GM21825 (cell line): ENCODE data around the gene CD33.
"Not testable (repeated sequence)": the region's sequence is repeated elsewhere in the genome, so short reads cannot be mapped to it uniquely, and the experiment has no call there.

ENCODE experiments used
- ATAC-seq: cut with Tn5 transposase; IDR thresholded peaks from one replicate; pipeline ENCODE4 v1.9.1; 2021; ENCODE audit warnings: mild to moderate bottlenecking, moderate library complexity; ENCODE audit not compliant: unreplicated experiment

Gene CD33

DNA sequence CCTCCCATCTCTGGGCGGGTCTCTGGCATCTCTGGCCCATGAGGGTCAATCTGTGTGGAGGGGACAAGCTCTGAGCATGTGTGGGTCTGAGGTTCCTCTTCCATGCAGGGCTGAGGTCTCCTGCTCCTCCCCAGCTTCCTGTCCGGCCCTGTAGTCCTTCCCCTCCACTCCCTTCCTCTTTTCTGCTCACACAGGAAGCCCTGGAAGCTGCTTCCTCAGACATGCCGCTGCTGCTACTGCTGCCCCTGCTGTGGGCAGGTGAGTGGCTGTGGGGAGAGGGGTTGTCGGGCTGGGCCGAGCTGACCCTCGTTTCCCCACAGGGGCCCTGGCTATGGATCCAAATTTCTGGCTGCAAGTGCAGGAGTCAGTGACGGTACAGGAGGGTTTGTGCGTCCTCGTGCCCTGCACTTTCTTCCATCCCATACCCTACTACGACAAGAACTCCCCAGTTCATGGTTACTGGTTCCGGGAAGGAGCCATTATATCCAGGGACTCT, at the start of gene CD33:
TSS of gene CD33 (plus strand) at position 183 of the 496 bp plus-strand sequence. CDS start at position 222, 39 bp downstream.
- ATAC-seq: not testable (repeated sequence)

DNA sequence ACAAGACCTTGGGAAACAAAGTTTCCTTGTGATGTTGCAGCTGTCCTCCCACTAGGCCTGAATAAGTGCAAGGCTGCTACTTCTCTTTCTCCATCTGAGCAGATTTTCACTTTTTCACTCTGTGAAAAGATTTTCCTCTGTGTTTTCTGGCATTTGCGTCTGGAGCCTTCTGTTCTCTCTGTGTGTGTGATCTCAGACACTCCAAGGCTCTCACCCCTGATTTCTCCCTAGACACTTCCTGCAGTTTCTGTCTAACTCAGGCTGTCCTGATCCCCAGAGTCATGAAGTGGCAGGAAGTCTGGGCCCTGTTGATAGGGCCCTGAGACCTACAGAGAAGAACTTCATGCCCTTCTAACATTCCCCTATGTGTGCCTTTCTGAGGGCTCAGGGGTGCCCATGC, 45.6 kb upstream of the CD33 start:
- ATAC-seq: no peak

DNA sequence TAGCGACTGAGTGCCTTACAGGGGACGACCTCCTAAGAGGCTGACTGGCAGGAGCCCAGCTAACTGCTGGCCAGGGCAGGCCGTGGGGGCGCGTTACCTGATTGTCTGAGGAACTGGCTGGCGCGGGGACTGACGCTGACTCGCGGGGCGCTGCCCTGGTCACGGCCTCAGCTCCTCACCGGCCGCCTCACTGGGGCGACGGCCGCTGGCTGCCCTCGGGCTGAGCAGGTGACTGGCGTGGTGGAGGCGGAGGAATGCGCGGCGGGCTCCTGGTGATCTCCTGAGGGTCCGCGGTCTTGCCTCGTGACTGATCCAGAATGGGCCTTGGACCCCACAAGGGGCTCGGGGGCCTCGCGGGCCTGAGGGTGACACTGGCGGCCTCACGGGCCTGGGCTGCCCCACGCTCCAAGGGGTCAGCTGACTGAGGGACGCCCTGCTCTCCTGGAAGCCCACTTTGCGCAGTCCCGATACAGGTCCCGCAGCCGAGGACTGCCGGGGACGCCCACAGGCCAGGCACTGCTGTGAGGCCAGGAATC, 43.4 kb upstream of the CD33 start:
- no peak for ATAC-seq

DNA sequence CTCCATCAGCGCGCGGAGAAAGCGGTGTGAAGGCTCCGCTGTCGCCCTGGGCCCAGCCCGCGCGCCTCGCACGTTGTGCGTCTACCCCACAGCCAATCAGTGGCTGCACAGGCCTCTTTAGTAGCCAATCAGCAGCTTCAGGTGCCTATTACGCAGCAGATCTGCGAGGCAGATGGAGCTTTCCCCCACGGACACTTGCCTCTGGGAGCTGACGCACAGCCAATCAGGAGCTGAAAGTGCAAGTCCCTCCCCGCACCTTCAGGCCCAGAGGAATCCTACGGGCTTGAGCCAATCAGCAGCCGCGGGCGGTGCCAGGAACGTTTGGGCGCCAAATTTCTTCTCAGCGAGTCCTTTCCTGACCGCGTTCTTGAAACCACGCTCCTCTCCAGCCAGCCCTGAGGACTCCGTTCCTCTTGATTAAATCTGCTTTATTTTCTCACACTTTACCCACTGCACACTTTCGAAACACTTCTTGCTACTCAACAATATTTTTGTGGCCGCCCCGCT, 42.9 kb upstream of the CD33 start:
- no peak for ATAC-seq

DNA sequence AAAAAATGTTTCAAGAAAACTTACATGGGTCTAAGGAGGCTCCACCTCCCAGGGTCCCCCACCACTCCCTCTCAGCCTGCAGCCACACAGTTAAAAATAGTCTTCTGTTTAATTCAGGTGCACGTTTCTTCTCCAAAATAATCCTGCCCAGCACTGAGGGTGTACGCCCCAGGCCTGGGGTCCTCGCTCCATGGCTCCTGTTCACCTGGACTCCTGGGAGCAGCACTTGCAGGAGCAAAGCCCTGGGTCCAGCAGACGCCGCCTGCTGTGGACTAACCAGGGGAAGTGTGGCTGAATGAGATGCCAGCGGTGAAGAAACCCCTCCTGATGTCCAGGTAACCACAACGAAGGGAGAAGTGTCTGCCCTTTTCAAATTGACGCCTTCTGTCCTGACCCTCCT, 41.3 kb upstream of the CD33 start:
- no peak for ATAC-seq

DNA sequence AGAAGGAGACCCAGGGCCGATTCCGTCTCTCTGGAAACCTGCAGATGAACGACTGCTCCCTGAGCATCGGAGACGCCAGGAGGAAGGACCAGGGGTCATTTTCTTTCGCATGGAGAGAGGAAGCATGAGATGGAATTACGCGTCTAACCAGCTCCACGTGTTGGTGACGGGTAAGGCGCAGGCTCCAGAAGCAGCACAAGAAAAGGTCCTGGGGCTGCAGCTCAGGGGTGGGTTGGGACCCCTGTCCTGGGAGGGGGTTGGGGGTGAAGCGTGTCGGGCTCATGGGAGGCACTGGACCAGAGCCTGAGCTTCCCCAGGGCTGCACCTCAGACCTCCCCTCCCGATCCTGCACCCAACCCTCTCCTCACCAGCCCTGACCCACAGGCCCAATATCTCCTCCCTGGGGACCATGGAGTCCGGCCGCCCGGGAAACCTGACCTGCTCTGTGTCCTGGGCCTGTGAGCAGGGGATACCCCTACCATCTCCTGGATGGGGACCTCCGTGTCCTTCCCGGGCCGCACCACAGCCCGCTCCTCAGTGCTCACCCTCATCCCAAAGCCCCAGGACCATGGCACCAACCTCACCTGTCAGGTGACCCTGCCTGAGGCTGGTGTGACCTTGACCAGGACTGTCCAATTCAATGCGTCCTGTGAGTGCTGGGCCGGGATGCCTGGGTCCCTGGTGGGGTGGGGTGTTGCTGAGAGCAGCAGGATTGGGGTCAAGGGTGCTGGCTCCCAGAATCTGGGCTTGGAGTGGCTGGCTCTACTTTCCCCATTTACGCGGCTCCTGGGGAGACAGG, 39.6 kb upstream of the CD33 start:
- ATAC-seq: no peak

DNA sequence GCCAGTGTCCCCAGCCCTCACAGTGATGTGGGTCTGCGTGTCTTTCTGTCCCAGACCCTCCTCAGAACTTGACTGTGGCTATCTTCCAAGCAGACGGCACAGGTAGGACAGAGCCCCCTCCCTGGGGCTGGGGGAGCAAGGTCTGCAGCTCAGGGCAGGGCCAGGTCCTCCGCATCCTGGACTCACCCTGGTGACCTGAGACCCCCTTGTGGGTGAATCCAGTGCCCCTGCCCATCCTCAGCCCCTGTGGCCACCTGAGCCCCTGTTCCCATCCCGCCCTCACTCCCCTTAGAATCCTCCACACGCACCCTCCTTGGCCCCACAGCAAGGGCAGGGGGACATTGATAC, 39.0 kb upstream of the CD33 start:
- ATAC-seq: no peak

DNA sequence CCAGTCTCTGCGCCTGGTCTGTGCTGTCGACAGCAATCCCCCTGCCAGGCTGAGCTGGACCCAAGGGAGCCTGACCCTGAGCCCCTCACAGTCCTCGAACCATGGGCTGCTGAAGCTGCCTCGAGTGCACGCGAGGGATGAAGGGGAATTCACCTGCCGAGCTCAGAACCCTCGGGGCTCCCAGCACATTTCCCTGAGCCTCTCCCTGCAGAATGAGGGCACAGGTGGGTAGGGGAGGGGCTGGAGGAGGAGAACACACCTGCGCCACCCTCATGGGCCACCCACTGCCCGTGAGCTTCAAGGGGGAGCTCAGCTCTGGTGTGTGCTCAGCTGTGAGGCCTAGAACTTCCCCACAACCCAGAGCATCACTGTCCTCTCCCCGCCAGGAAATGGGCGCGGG, 38.6 kb upstream of the CD33 start:
- ATAC-seq: no peak

DNA sequence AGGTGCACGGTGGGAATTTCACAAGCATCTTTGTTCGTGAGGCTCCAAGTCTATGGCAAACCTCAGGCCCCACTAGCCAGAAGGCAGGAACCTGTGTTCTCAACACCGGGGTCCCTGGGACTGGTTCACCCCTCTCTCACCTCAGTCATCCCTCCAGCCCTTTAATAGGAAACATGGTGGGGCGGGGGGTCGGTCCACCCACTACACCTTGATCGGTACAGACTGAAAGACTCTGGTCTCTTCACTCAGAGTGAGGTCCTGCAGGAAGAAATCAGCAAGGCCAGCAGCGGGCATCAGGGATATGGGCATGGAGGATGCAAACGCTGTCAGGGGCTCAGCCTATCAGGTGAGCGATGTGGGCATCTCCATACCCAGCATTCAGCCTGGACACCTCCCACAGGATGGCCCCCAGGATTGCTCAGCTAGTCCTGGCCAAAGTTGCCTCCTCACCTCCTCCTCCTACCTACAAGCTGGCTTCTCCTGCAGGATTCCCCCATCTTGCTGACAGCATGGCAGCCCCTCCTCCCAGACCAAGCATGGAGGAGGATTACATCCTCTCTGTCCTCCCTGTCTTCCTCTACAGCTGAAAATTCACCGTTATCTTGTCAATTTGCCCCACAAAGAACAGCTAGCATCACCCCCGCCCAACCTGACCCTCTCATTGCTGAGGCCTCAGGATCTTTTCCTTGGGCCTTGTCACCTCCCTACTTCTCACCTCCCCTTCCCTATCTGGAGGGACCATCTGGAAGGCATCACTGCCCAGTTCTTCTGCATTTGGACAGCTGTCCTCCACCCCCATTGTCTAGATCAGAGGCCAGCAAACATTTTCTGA, 37.3 kb upstream of the CD33 start:
- no peak for ATAC-seq

DNA sequence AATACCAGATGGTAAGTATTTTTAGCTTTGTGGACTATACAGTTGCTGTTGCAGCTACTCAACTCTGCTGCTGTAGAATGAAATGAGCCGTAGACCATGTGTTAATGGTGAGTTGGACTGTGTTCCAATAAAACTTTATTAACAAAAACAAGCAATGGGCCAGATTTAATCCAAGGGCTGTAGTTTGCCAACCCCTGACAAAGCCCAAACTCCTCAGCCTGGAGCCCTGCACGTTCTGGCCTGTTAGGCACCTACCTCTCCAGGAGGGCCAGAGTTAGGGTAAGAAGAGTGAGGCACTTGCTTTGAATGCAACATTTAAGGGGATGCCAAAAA, 36.7 kb upstream of the CD33 start:
- no peak for ATAC-seq

DNA sequence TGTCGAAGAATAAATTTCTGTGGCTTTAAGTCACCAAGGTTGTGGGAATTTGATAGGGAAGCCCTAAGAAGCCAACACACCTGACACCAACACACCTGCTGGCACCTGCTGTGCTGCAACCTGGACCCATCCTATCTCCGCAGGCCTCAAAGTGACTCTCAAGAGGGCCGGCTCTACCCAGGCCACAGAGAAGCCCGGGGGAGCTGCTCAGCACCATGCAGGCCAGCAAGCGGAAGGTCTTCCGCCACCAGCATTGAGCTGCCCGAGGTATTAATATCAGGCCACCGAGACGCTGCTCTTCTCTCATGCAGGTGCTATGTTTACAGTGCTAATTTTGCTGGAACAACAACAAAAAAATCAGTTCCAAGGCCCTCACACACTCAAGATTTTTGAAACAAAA, 32.2 kb upstream of the CD33 start:
- no peak for ATAC-seq

DNA sequence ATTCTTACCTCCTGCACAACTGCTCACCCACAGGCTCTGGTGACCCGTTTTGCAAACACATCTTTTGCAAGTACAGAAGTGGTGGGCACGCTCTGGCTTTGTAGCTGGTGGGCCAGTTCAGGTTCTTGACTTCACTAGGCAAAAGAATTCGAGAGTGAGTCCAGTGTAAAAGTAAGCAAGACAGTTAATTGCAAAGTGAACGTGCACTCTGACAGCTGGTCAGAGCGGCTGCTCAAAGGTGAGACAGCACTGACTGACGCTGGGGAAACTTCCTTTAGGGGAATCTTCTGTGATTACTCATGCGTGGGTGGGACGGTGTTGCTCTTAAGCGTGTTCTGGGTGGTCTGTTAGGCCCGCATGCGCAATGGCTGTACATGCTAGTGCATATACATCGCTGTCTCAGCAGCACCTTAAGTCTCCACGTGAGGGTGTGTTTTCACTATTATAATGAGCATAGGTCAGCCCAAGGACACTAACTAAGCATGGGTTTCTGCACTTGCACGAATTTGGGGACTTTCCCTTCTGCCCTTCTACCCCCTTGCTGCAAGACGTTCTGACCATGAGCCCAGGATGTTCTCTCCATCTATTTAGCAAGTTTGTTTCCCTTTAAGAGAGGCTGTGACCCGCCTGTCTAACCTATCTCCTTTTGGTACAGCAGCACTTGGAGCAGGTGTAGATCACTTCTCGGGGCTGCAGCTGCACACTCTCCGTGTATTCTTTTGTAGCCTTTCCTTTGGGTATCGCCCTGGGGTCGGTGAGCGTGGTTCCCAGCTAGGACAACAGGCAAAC, 30.2 kb upstream of the CD33 start:
- ATAC-seq: no peak

DNA sequence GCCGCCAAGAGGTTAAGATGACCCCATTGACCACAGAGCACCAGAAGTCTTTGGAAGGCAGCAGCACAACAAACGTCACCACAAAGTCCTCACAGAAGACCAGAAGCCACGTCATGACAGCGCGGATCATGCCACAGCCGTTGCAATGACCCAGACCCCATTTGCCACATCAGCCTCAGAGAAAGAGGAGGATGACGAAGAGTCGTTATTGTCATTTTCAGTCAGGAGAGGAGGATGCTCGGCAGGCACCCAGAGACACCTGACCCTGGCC, 29.6 kb upstream of the CD33 start:
- ATAC-seq: no peak

DNA sequence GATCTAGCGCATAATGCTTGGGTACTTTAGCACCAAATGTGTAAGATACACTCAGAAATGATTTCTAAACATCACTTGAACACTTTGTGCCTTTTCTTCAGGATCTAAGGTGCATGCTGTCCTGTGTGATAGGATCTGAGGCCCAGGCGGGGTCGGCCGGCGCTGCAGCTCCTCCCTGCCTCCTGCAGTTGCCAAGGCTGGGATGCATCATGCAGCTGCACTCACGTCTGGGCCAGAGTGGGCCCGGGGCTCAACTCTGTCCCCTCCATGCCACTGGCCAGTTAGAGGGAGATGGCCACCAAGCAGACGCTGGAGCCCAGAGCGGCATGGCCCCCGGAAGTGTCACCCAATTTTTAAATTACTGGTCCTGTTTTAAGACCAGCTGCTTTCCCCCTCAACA, 29.3 kb upstream of the CD33 start:
- no peak for ATAC-seq

DNA sequence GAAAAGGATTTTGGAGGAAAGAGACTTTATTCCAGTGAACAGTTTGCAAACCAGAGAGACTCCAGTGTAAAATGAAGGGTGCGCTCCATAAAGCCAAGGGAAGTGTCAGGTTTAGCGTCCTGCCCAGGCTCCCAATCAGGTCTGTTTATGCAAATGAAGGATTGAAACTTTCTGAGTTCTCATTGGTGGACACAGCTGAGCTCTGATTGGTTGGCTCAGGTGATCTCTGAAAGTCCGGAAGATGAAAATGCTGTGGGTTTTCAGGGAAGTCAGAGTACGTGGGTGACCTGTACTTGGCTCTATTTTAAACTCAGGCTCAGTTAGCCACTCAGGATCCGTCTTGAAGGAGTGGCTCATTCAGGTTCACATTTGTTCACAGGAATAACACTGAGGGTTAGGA, 28.7 kb upstream of the CD33 start:
- ATAC-seq: no peak

DNA sequence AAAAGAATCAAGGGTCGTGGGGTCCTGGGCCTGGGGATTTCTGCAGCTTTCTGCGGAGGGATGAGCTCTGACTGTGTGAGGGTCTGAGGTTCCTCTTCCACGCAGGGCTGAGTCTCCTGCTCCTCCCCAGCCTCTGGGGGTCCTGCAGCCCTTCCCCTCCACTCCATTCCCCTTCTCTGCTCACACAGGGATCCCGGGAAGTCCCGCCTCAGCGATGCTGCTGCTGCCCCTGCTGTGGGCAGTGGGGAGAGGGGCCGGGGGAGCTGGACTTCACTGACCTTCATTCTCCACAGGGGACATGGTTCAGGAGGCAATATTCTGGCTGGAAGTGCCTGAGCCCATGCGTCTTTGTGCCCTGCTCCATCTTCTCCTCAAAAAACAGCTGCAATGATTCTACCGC, 26.2 kb upstream of the CD33 start:
- ATAC-seq: no peak

DNA sequence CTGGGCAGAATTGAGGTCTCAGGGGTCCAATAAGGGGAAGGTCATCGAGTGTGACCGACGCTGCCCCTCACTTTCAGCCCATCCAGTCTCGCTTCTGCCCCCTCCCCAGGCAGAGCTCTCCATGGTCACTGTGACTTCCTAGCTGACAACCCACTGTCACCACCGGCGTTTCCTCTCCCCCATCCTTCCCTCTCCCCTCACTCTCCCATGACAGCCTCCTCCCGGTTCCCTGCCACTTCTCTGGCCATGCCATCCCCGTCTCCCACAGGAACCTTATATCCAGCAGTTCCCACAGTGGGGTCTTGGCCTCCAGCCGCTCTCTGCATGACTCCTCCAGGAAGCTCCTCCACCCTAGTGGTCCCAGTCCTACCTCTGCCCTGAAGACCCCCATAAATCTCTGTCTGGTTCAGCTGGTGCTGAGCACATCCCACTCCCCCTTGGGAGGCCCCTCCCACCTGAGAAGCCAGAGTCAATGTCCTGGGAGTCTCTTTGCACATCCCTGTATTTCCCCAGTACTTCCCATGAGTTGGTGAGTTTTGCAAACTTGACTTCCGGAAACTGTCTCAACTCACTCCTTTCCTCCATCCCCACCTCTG, 24.7 kb upstream of the CD33 start:
- ATAC-seq: no peak

DNA sequence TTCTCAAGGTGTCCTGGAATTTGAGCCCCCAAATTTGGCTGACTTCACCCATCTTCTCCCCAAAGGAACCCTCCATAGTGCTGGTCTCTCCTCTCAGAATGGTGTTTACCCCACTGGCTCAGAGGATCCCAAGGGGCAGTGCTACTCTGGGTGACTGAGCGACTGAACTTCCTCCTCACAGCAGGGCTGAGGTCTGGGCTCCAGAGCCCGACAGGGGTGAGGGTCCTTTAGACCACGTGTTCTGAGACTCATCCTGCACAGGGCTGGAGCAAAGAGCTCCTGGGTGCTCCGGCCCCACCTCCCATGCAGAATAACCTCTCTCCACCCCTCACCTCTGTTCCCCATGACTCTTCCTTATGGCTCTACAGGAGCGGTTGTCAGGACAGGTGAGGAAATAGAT, 23.2 kb upstream of the CD33 start:
- ATAC-seq: no peak

DNA sequence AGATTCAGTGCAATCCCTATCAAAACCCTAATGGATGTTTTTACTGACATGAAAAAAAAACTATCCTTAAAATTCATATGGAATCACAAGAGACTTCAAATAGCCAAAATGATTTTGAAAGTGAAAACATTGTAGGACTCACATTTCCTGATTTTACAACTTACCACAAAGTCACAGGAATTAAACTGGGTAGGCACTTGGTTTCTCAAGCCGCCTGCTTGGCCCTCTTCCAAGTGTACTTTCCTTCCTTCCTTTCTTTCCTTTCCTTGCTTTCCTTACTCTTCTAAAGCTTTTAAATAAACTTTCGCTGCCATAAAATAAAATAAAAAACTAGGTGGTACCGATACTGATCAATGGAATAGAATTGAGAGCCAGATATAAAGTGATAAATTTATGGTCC, 21.0 kb upstream of the CD33 start:
- ATAC-seq: no peak

DNA sequence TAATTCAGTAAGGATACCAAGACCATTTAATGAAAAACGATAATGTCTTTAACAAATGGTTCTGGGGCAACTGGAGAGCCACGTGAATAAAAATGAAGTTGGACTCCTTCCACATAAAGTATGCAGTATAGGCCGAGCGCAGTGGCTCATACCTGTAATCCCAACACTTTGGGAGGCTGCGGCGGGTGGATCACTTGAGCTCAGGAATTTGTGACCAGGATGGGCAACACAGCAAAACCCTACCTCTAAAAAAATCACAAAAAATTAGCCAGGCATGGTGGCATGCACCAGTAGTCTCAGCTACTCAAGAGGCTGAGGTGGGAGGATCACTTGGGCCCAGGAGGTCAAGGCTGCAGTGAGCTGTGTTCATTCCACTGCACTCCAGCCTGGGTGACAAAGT, 20.6 kb upstream of the CD33 start:
- no peak for ATAC-seq

DNA sequence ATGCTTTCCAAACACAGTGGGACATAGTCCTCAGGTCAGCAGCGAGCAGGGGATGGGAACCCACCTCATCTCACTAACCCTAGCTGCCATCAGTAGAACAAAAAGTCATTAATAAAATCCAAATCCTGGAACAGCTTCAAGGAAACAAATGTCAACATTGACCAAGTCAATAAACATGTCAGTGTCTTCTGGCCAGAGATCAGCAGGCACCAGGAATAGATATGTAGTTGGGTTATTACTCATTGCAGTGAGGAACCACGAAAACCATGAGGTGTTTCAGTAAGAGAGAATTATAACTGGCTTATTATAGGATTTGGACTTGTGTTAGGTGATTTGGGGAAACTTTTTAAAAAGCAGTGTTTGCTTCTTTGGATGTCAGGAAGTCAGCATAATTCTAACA, 17.1 kb upstream of the CD33 start:
- no peak for ATAC-seq
